Endothelial cell of umbilical vein (primary cell): ENCODE measurements around the gene COL8A1.

ENCODE experiments used
- FOS ChIP-seq: IDR thresholded peaks from 2 replicates; pipeline ENCODE4 v1.6.1; 2011; ENCODE audit warnings: mild to moderate bottlenecking, low read length, moderate library complexity, borderline replicate concordance; ENCODE audit not compliant: insufficient read depth
- MYC ChIP-seq: IDR thresholded peaks from one replicate; pipeline ENCODE4 v1.6.1; 2011; ENCODE audit warnings: mild to moderate bottlenecking, low read depth, low read length
- TF ChIP-seq, protein P1 (sequence below), 2 donors: IDR thresholded peaks; 1 replicate in 1 of 2; 2 replicates in 1 of 2; pipeline ENCODE4 v1.5.1; 2011; ENCODE audit warnings: low read length in 2 of 2, mild to moderate bottlenecking in 2 of 2, moderate library complexity in 2 of 2, control low read depth in 1 of 2, inconsistent platforms in 1 of 2, low read depth in 1 of 2; ENCODE audit not compliant: insufficient read depth in 1 of 2; ENCODE audit errors: extremely low read depth in 1 of 2

DNA sequence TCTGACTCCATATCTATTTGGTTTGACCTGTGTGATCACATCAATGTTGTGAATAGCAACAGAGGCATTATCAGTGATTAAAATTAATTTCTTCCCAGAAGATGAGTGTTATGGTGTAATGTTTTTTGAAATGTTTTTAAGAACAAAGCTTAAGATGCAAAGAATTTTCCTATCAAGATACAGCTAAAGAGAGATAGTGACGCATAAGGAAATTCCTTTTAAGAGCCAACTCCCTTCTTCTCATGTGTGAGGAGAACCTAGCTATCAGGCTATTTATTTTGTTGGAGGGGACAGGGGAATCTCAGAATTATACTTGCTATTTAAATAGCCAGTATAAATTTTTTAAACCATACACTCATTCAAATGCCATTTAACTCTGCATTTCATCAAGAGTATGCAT lies 71.3 kb downstream of the COL8A1 start:
- TF ChIP-seq, protein P1, sequence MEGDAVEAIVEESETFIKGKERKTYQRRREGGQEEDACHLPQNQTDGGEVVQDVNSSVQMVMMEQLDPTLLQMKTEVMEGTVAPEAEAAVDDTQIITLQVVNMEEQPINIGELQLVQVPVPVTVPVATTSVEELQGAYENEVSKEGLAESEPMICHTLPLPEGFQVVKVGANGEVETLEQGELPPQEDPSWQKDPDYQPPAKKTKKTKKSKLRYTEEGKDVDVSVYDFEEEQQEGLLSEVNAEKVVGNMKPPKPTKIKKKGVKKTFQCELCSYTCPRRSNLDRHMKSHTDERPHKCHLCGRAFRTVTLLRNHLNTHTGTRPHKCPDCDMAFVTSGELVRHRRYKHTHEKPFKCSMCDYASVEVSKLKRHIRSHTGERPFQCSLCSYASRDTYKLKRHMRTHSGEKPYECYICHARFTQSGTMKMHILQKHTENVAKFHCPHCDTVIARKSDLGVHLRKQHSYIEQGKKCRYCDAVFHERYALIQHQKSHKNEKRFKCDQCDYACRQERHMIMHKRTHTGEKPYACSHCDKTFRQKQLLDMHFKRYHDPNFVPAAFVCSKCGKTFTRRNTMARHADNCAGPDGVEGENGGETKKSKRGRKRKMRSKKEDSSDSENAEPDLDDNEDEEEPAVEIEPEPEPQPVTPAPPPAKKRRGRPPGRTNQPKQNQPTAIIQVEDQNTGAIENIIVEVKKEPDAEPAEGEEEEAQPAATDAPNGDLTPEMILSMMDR (IDR thresholded peaks at IDR 0.05; ENCODE audit: extremely low read depth in 1 of 2, insufficient read depth in 1 of 2, low read depth in 1 of 2, low read length in 2 of 2): no peak
- no peak for TF ChIP-seq FOS
- no peak for TF ChIP-seq MYC
